GM20431 (cell line): ENCODE results near the gene PEDS1.
"Not testable (repeated sequence)": the region's sequence is repeated elsewhere in the genome, so short reads cannot be mapped to it uniquely, and the experiment has no call there.

Experiments
- in situ Hi-C: fragments of 300-500 bp; cut with MseI, MboI; formaldehyde crosslinking; loops from one replicate; pipeline ENCODE4 v1.15.0; 2020; ENCODE audit warnings: low sequenced_read_pairs; ENCODE audit not compliant: unreplicated experiment

The PEDS1 gene

DNA sequence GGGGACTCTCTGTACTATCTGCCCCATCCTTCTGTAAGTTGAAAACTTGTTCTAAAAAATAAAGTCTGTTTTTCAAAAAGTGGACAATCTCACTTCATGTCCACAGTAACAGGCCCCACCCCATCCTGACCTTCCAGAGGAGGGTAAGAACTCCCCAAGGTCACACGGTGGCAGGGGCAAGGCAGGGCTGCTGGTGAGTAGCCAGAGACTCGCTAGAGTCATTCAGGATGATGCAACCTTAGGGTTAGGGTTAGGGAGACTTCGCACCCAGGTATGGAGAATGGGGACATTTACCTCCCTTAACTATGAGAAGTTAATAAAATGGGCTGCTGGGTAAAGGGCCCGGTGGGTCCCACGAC, 15.4 kb downstream of the PEDS1 start:
- in situ Hi-C loops: no loop called here

- in situ Hi-C loops: not testable (repeated sequence)
These were observed 15.8 kb downstream of the PEDS1 start for GRCh38 chr20:50137702-50138101.

DNA sequence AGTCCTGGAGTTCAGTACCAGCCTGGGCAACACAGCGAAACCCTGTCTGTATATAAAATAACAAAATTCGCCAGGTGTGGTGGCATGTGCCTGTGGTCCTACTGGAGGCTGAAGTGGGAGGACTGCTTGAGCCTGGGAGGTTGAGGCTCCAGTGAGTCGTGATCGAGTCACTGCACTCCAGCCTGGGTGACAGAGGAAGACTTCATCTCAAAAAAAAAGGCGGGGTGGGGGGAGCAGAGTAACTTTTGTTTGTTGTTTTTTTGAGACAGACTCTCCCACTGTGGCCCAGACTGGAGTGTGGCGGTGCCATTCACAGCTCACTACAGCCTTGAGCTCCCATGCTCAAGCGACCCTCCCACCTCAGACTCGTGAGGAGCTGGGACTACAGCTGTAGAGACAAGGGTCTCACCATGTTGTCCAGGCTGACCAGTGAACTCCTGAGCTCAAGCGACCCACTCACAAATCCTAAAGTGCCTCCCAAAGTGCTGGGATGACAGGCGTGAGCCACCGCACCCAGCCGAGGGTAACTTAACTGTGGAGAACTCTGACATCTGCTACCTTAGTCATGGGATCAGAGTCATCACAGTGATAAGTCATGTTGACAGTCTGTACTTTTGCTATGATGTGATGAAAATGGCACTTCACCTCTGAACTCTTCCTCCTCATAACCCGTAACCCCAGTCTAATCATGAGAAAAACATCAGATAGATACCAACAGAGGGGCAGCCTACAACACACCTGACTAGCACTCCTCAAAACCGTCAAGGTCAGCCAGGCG, 16.5 kb downstream of the PEDS1 start:
- in situ Hi-C loops: no loop called here

DNA sequence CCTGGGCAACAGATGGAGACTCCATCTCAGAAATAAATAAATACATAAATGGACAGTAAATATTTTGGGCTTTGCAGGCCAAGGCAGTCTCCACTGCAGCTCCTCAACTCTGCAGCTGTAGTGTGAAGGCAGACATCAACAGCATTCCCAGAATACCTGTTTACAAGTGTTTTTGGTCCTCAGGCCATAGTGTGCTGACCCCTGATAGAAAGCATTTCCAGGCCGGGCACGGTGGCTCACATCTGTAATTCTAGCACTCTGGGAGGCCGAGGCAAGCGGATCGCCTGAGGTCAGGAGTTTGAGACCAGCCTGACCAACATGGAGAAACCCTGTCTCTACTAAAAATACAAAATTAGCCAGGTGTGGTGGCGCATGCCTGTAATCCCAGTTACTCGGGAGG, 18.4 kb downstream of the PEDS1 start:
- in situ Hi-C loops: not testable (repeated sequence)

- in situ Hi-C loops: no loop called here
These were observed 19.9 kb downstream of the PEDS1 start for GRCh38 chr20:50133474-50134217.

GRCh38 chr20:50133041-50133440, 20.5 kb downstream of the PEDS1 start:
- in situ Hi-C loops: no loop called here

DNA sequence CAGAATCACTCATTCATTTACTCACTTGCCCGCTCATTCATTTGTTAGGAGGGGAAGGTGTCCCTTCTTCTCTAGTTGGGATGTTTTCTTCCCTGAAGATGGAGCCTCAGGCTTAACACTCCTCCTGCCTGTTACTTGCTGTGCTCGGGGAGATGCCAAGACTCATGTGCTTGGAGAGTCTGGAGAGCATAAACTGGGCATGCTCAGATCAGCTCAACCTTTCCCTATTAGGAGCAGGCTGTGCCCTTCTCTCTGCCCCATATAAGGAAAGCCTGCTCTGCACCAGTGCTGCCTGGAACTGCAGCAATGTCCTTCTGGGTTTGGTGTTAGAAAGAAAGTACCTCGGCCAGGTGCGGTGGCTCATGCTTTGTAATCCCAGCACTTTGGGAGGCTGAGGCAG, 22.5 kb downstream of the PEDS1 start:
- in situ Hi-C loops: no loop called here

GRCh38 chr20:50130356-50130723, 23.2 kb downstream of the PEDS1 start:
- in situ Hi-C loops: no loop called here

DNA sequence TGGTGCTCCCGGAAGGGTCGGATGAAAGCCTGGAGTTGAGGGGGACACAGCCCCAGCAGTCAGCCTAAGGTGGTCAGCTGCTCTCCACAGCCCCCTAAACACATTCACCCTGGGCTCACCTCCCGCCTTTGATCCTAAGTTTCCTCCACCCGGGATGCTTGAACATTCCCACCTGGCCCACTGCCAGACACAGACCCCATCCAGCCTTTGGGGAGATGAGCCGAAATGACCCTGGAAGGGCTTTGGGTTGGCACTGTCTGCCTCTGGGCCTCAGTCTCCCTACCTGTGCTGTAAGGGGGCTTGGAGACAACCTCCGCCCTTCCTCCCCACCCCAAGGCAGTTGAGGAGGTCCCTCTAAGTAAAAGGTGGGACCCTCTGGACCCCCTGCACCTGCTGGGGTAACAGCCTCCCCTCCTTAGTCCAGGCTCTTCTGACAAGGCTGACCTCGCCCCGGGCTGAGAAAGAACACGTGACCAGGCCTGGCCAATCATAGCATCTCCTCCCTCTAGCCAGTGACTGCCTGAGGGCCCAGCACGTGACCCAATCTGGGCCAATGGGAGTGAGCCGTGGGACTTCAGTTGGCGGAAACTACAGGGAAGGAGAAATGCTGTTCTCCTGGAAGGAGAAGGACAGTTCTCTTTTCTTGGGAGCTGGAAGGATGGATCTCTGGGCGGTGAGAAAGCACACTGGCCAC, 23.7 kb downstream of the PEDS1 start:
- in situ Hi-C loops: no loop called here

DNA sequence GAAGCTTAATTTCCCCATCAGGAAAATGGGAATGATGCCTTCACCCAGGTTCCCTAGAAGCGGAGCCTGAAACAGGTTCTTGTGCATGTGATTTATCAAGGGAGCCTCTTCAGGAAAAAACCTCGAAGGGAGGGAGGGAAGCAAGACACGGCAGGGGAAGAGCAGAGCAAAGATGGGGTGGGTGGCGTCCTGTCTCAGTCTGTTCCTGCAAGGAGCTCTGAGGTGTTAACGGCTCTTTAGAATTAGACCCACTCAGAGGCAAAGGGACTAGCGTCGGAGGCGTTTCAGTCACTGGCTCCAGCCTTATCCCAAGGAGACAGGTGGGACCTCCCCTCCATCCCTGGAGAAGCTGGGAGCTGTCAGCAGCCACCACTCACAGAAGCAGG, 25.0 kb downstream of the PEDS1 start:
- in situ Hi-C loops: no loop called here

DNA sequence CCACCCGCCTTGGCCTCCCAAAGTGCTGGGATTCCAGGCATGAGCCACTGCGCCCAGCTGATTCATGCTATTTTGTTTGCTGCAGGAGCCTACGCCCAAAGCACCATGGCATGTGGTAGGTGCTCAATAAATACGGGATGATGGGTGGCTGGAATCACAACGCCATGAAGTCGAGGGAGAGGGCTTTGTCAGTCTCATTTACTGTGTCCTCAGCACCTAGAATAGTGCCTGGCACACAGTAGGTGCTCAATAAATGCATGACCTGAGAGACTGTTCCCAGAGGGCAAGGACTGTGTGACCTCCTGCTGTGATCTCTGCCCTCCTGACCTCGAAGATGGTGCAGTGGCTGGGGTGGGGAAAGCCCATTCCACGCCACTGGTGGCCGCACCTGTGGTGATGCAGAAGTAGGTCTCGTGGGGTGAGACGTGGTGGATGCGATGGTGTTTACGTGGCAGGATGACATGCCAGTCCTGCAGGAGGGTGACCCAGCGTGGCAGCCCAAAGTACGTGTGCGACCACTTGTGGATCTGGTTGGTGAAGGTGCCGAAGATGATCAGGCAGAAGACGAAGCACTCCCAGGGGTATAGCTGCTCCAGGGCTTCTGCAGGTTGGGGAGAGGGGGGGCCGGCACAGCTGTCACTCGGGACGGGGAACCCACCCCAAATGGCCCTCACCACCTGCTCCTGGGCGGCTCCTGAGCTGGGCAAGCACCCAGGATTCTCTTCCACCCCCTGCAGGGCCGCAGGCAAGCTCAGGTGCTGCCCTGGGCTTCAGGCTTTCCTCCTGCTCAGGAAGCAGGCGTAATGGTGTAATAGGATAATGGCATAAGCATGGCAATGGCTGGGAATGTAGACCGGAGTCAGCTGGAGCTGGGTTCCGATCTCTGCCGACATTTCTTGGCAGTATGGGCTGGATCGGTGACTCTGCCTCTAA, 25.7 kb downstream of the PEDS1 start:
- in situ Hi-C loops: no loop called here

GRCh38 chr20:50126662-50127061, 26.9 kb downstream of the PEDS1 start:
- in situ Hi-C loops: no loop called here

- in situ Hi-C loops: no loop called here
These were observed 28.2 kb downstream of the PEDS1 start for GRCh38 chr20:50125279-50125678.

DNA sequence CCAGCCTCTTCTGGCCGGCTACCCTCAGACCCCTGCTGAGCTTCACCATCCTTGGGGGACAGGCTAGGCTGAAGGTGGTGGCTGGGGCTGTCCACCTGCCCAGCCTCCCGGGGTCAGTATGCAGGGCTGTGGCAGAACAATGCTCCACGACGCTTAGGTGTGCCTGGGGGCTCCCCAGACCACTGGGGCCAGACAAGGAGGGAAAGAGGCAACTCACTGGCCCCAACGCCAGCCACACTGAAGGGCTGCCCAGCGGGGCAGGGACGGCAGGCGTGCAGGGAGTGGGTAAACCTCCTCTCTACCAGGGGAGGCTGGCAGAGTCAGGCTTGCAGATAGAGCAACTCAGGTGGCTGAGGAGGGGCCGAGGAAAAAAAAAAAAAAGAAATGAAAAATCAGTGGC, 29.0 kb downstream of the PEDS1 start:
- in situ Hi-C loops: no loop called here

- in situ Hi-C loops: no loop called here
These were observed 30.1 kb downstream of the PEDS1 start for GRCh38 chr20:50123418-50123817.

DNA sequence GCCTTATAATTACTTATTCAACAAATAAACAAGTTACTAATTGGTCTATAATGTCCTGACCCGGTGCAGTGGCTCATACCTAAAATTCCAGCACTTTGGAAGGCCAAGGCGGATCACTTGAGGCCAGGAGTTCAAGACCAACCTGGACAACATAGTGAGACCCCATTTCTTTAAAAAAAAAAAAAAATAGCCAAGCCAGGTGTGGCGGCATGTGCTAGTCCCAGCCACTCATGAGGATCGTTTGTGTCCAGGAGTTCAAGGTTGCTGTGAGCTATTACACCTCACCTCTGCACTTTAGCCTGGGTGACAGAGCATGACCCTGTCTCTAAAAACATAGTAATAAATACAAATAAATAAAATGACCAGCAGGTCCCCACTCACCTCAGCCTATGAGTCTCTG, 30.8 kb downstream of the PEDS1 start:
- in situ Hi-C loops: no loop called here

DNA sequence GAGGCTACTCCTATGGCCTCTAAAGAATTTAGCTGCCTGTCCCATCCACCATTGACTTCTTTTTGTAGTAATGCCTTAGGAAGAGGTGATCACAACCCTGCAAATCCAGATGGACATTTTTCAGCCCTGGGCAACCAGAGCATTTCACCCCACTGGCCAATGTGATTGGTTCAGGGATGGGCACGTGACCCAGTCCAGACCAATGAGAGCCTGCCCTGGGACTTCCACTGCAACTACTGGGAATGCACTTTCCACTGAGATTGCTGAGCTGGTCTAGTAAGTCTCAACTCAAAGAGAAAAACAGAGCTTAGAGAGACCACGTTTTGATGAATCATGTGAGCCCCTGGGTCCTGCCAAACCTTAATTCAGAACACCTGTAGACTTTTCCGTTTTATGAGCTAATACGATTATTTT, 31.7 kb downstream of the PEDS1 start:
- in situ Hi-C loops: no loop called here

DNA sequence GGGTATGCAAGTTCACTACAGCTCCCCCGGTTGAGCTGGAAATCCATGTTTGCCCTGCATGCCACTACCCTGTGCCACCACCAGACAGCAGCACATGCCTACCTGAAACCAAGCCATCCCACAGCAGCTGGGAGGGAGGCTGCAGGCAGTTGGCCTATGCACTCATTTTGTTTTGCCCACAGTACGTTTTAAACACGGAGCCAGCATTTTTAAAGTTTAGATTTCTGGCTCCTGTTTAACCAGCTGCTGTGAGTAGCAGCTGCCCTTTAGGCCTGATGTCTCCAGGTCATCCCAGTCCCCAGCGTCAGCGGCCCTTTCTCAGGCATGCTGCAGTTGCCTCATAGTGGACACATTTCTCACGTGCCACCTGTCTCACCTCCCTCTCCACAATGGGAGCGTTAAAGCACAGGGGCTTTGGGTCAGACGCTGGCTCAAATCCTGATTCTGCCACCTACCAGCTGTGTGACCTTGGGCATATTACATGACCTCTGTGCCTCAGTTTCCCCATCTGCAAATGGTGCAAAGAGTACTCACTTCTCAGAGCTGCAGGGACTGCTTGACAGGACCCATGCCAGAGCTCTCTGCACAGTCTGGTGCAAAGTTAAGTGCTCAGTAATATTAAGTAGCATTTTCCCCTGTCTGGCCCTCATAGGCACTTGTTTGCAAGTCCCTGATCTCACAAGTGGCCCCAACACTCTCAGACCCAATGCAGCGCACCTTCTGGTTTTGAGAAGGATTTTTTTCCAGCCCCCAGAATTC, 32.4 kb downstream of the PEDS1 start:
- in situ Hi-C loops: no loop called here

DNA sequence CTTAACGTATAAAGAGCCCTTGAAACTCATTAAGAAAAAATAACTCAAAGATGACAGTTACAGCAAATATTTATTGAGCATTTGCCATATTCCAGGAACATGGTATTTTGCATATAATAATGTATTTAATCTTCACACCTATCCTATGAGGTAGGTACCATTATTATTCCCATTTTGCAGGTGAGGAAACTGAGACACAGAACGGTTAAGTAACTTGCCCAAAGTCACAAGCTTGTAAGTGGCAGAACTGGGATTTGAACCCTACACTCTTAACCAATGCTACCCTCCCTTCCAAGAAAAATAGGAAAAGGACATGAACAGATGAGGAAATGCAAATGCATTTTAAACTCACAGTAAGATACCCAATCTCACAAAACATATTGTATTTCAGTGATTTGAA, 35.3 kb downstream of the PEDS1 start:
- in situ Hi-C loops: no loop called here
